HepG2 (cell line): ENCODE measurements around the gene RBBP8NL. TPM values are rescaled to one million over a fixed set of nuclear protein-coding genes. Genes with fewer than 3 reads are reported as not detected.

Source experiments
- ATAC-seq: fragments of 200-7000 bp; cut with Tn5 transposase; 3 replicates; pipeline ENCODE4 v1.9.1; 2020; ENCODE audit warnings: mild to moderate bottlenecking, moderate library complexity
- BruUV-seq: library from RNA; stranded (reverse); fragments of 400-500 nt; replicated peaks from 2 replicates; lab custom pipeline; 2021; lab: Mats Ljungman, UMichigan
- CTCF ChIA-PET: fragments of 300-600 bp; formaldehyde crosslinking; extraction: SDS; loops from one replicate; lab custom pipeline; 2021; ENCODE audit warnings: low total read pairs, inconsistent platforms, low intra/inter-chr PET ratio; lab: Yijun Ruan, JAX
- POLR2A ChIA-PET: fragments of 350-600 bp; sonication (Branson Sonifier 250); formaldehyde crosslinking; loops from one replicate; lab custom pipeline; 2020; ENCODE audit warnings: antibody characterized with exemption, inconsistent platforms; lab: Yijun Ruan, JAX
- DNase-seq: peaks from one replicate; pipeline ENCODE4 v3.0.0-alpha.2; 2015; ENCODE audit warnings: low spot score
- FAIRE-seq: peaks from 3 replicates; lab custom pipeline; 2011; peaks lifted over from hg19 to GRCh38; lab: Jason Lieb, UNC
- H2AFZ ChIP-seq: one replicate; pipeline ENCODE4 v1.6.1; 2011; ENCODE audit warnings: low read length, inconsistent platforms
- H3K27ac ChIP-seq: fragments of 300-600 bp; 3 replicates; pipeline ENCODE4 v1.8.0; 2011; ENCODE audit warnings: mixed run types, mild to moderate bottlenecking, mixed read lengths, low read length, inconsistent platforms; ENCODE audit not compliant: insufficient read depth; ENCODE audit errors: extremely low read length
- H3K27me3 ChIP-seq, 2 experiments: fragments of 200-600 bp in 1 of 2; 2 replicates in 1 of 2; 3 replicates in 1 of 2; pipeline versions ENCODE4 v1.6.0 to v1.8.0; 2011; ENCODE audit warnings: low read length in 2 of 2, mild to moderate bottlenecking in 2 of 2, moderate library complexity in 2 of 2, inconsistent platforms in 1 of 2; ENCODE audit not compliant: insufficient read depth in 2 of 2, control insufficient read depth in 1 of 2
- H3K36me3 ChIP-seq, 2 experiments: fragments of 200-600 bp in 1 of 2; replicated peaks in 1 of 2; 2 replicates in 1 of 2; 3 replicates in 1 of 2; pipeline versions ENCODE4 v1.5.1 to v1.8.0; 2011; ENCODE audit warnings: low read length in 2 of 2, inconsistent platforms in 1 of 2; ENCODE audit not compliant: insufficient read depth in 2 of 2, control insufficient read depth in 1 of 2
- H3K4me1 ChIP-seq: 2 replicates; pipeline ENCODE4 v1.5.1; 2012; ENCODE audit warnings: low read length, inconsistent platforms; ENCODE audit not compliant: insufficient read depth
- H3K4me2 ChIP-seq: 2 replicates; pipeline ENCODE4 v1.6.0; 2011; ENCODE audit warnings: low read depth, low read length, inconsistent platforms
- H3K4me3 ChIP-seq, 3 experiments: fragments of 200-600 bp in 1 of 3; sonication (generic), shearing (Covaris generic) in 1 of 3; replicated peaks in 1 of 3; 2 replicates each; pipeline ENCODE4 v1.5.1; 2011 to 2016; ENCODE audit warnings: low read length in 3 of 3, inconsistent platforms in 2 of 3, low read depth in 2 of 3, mild to moderate bottlenecking in 2 of 3, control low read depth in 1 of 3, mixed read lengths in 1 of 3; ENCODE audit not compliant: insufficient read depth in 1 of 3
- H3K79me2 ChIP-seq: one replicate; pipeline ENCODE4 v1.6.1; 2011; ENCODE audit warnings: low read length, inconsistent platforms; ENCODE audit not compliant: insufficient read depth
- H3K9ac ChIP-seq: 2 replicates; pipeline ENCODE4 v1.6.0; 2011; ENCODE audit warnings: mild to moderate bottlenecking, low read depth, low read length, inconsistent platforms; ENCODE audit not compliant: insufficient read depth
- H3K9me3 ChIP-seq: 2 replicates; pipeline ENCODE4 v1.5.1; 2012; ENCODE audit warnings: mild to moderate bottlenecking, low read length
- H4K20me1 ChIP-seq: 2 replicates; pipeline ENCODE4 v1.6.0; 2011; ENCODE audit warnings: inconsistent platforms, mild to moderate bottlenecking, low read length, moderate library complexity; ENCODE audit not compliant: insufficient read depth
- AGO2 ChIP-seq: fragments of 200-400 bp; formaldehyde crosslinking; optimal IDR thresholded peaks from 2 replicates; pipeline ENCODE3; 2017; ENCODE audit warnings: mild to moderate bottlenecking, low read depth, low read length, moderate library complexity
- ARHGAP35 ChIP-seq: sonication (generic); formaldehyde crosslinking; IDR thresholded peaks from 2 replicates; pipeline ENCODE4 v1.9.0; 2022; ENCODE audit warnings: mild to moderate bottlenecking, inconsistent platforms, moderate library complexity, missing genetic modification reagents, borderline replicate concordance
- BRD4 ChIP-seq: sonication (generic); formaldehyde crosslinking; IDR thresholded peaks from 2 replicates; pipeline ENCODE4 v1.4.0; 2020; ENCODE audit warnings: missing genetic modification reagents
- HIVEP1 ChIP-seq: sonication (generic); formaldehyde crosslinking; IDR thresholded peaks from 2 replicates; pipeline ENCODE4 v1.4.0; 2020; ENCODE audit warnings: mild to moderate bottlenecking, missing genetic modification reagents
- HOXA3 ChIP-seq: sonication (generic); formaldehyde crosslinking; IDR thresholded peaks from 2 replicates; pipeline ENCODE4 v1.5.0; 2020; ENCODE audit warnings: missing genetic modification reagents
- NCOA1 ChIP-seq: sonication (generic); formaldehyde crosslinking; IDR thresholded peaks from 2 replicates; pipeline ENCODE4 v1.9.0; 2021; ENCODE audit warnings: missing genetic modification reagents
- PBX2 ChIP-seq: IDR thresholded peaks from 2 replicates; pipeline ENCODE4 v1.6.1; 2016; ENCODE audit warnings: control low read depth
- PCBP1 ChIP-seq: fragments of 200-400 bp; formaldehyde crosslinking; IDR thresholded peaks from 2 replicates; pipeline ENCODE4 v1.6.1; 2017; ENCODE audit warnings: mild to moderate bottlenecking, low read depth, low read length, borderline replicate concordance
- RBFOX2 ChIP-seq: fragments of 200-400 bp; formaldehyde crosslinking; IDR thresholded peaks from 2 replicates; pipeline ENCODE4 v1.6.1; 2017; ENCODE audit warnings: low read depth, mild to moderate bottlenecking, low read length
- RFXAP ChIP-seq: sonication (generic); formaldehyde crosslinking; IDR thresholded peaks from 2 replicates; pipeline ENCODE4 v1.4.0; 2020; ENCODE audit warnings: missing genetic modification reagents, borderline replicate concordance
- ZNF136 ChIP-seq: sonication (generic); formaldehyde crosslinking; IDR thresholded peaks from 2 replicates; pipeline ENCODE4 v1.8.1; 2022; ENCODE audit warnings: low read depth, mild to moderate bottlenecking, moderate library complexity, missing genetic modification reagents
- ZNF280B ChIP-seq: sonication (generic); formaldehyde crosslinking; IDR thresholded peaks from 2 replicates; pipeline ENCODE4 v1.5.0; 2020; ENCODE audit warnings: missing genetic modification reagents, mild to moderate bottlenecking, borderline replicate concordance
- ZNF564 ChIP-seq: sonication (generic); formaldehyde crosslinking; IDR thresholded peaks from 2 replicates; pipeline ENCODE4 v1.8.1; 2023; ENCODE audit warnings: mild to moderate bottlenecking, missing genetic modification reagents
- ZSCAN21 ChIP-seq: sonication (generic); formaldehyde crosslinking; IDR thresholded peaks from 2 replicates; pipeline ENCODE4 v1.8.0; 2022; ENCODE audit warnings: mild to moderate bottlenecking, missing genetic modification reagents, moderate library complexity, borderline replicate concordance
- WGBS: methylation state at CpG from one replicate; pipeline ENCODE4 v1.1.6; 2017; ENCODE audit warnings: low lambda C conversion rate; 5-methylcytosine and 5-hydroxymethylcytosine counted together
- in situ Hi-C: cut with HindIII; loops from 2 replicates; pipeline ENCODE4 v1.10.0; 2017; ENCODE audit warnings: low pct_unique_long_range_greater_than_20kb; ENCODE audit not compliant: extremely low pct_ligation_motif_present
- intact Hi-C: fragments of 100-400 bp; cut with micrococcal nuclease; formaldehyde crosslinking; loops from one replicate; pipeline ENCODE4 v1.10.0; 2022; ENCODE audit not compliant: unreplicated experiment
- polyA plus RNA-seq, 8 experiments: library from polyadenylated mRNA; depleted of rRNA in 3 of 8; stranded (reverse) in 7 of 8; unstranded in 1 of 8; fragments of >200 nt; fragmentation: Illumina TruSeq in 4 of 8; extraction: Trizol in 4 of 8; gene quantifications; 2 replicates each; pipeline versions ENCODE4 v1.2.1 to v1.2.3, GENCODE V29; 2011 to 2016; ENCODE audit warnings: low read depth in 4 of 8, missing spikeins in 1 of 8, mixed read lengths in 1 of 8; ENCODE audit not compliant: insufficient read depth in 1 of 8
- total RNA-seq, 5 experiments: library from RNA; depleted of rRNA; stranded (reverse); fragments of >200 nt; fragmentation: Illumina TruSeq; extraction: Trizol; gene quantifications; 2 replicates each; pipeline ENCODE4 v1.2.3, GENCODE V29; 2016; ENCODE audit warnings: low read depth in 1 of 5
- TF ChIP-seq, protein P1 (sequence below): sonication (generic); formaldehyde crosslinking; IDR thresholded peaks from 2 replicates; pipeline ENCODE4 v1.4.0; 2020; ENCODE audit warnings: missing genetic modification reagents, borderline replicate concordance

RBBP8NL gene
- total and polyA plus RNA-seq, 2 of the 13 experiments (the other 11 are each of a cell fraction or from before 2014, with no cell fraction given), result 0.69 to 0.86 TPM

GRCh38 chr20:62391165-62392076 is 35.9 kb downstream of the RBBP8NL start (continued):
- peak; percentile 43; the same call in 1 of the 2 replicates for TF ChIP-seq ZSCAN21
- TF ChIP-seq RBFOX2, result peak; percentile 65
- no peak for TF ChIP-seq ZNF280B
- TF ChIP-seq BRD4 (CRISPR knock-in tag), result peak; percentile 51; the same call in 1 of the 2 replicates
- peak; percentile 25; the same call in 1 of the 2 replicates for TF ChIP-seq HOXA3 (CRISPR knock-in tag)
- no peak for TF ChIP-seq NCOA1 (CRISPR knock-in tag)

DNA sequence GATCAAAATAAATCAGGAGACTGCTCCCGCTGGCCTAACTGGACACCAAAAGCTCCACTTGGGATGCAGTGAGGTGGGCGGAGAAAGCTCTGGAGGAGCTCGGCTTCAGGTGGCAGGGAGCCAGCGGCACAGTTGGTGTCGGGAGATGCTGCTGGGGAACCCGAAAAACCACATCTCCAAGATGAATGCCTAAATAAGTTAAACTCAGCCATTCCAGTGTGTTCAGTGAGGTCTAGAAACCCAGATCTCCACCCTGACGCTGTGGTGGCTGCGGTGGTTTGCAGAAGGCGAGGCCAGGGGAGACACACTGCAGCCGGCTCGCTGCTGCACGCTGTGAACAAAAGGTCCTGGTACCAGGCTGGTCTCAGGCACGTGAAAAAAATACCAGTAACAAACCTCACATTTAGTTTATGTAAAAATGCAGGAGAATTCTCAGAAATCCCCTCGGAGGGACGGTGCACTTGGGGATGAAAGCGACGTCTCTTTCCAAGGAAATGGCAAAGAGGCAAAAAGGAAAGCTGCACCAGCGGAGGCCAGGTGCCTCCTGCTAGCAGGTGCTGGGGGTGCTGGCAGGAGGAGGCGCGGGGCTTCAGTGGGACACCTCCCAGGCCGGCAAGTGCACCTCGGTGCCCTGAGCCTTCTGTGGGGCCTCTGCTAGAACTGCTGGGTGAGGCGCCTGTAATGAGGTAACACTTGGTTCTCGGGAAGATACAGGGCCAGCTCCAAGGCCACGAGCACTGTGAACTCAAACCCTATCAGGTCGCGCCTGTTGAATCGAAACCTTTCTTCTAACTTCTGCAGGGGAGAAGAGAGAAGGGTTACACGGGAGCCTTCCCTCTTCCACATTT is 36.8 kb downstream of the RBBP8NL start:
- no peak overlapping the region for H3K4me3 ChIP-seq
- CTCF ChIA-PET, result no interaction called here
- WGBS, result 96% methylated on average over 29 of the region's 29 CpGs
- intact Hi-C loops, result no loop called here
- no peak overlapping the region for H3K27ac ChIP-seq
- FAIRE-seq (no peak), DNase-seq (no peak), ATAC-seq (no peak)
- H3K4me1 ChIP-seq, result peaks cover 23% of the 10 kb centered on the region
- no TSS peak for BruUV-seq
- H3K4me2 ChIP-seq, result no peak overlapping the region
- no peak overlapping the region for H2AFZ ChIP-seq
- H4K20me1 ChIP-seq, result peaks cover 15% of the 10 kb centered on the region
- H3K9ac ChIP-seq, result no peak overlapping the region
- H3K9me3 ChIP-seq, result no peaks in the 10 kb centered on the region
- H3K79me2 ChIP-seq, result peaks cover 33% of the 10 kb centered on the region
- in situ Hi-C loops, result no loop called here
- POLR2A ChIA-PET, result interaction anchor here (1.4 kb wide), 1 partner anchor 9 kb away, joined by 3 read pairs; no protein-coding TSS in a partner anchor
- peaks cover 19 to 42% of the 10 kb centered on the region in 2 experiments for H3K36me3 ChIP-seq
- H3K27me3 ChIP-seq, result no peaks in the 10 kb centered on the region; a peak in 2 of 5 replicates
- TF ChIP-seq ARHGAP35 (CRISPR knock-in tag), result no peak
- TF ChIP-seq ZNF564 (CRISPR knock-in tag), result no peak
- TF ChIP-seq PBX2 (CRISPR knock-in tag), result no peak
- TF ChIP-seq, protein P1, sequence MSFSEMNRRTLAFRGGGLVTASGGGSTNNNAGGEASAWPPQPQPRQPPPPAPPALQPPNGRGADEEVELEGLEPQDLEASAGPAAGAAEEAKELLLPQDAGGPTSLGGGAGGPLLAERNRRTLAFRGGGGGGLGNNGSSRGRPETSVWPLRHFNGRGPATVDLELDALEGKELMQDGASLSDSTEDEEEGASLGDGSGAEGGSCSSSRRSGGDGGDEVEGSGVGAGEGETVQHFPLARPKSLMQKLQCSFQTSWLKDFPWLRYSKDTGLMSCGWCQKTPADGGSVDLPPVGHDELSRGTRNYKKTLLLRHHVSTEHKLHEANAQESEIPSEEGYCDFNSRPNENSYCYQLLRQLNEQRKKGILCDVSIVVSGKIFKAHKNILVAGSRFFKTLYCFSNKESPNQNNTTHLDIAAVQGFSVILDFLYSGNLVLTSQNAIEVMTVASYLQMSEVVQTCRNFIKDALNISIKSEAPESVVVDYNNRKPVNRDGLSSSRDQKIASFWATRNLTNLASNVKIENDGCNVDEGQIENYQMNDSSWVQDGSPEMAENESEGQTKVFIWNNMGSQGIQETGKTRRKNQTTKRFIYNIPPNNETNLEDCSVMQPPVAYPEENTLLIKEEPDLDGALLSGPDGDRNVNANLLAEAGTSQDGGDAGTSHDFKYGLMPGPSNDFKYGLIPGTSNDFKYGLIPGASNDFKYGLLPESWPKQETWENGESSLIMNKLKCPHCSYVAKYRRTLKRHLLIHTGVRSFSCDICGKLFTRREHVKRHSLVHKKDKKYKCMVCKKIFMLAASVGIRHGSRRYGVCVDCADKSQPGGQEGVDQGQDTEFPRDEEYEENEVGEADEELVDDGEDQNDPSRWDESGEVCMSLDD (CRISPR knock-in tag), result no peak
- 0 out of 2 replicates have a peak, but pooled peaks have one; percentile 30 for TF ChIP-seq ZNF136 (CRISPR knock-in tag)
- peak; percentile 5; the same call in 1 of the 2 replicates for TF ChIP-seq PCBP1
- TF ChIP-seq HIVEP1, result 0 out of 2 replicates have a peak, but pooled peaks have one; percentile 38
- peak; percentile 57 for TF ChIP-seq AGO2
- no peak for TF ChIP-seq RFXAP (CRISPR knock-in tag)
